Stimulated activated CD4-positive, alpha-beta T cell treated with anti-CD3 and anti-CD28 coated beads, Interleukin-15, amount 100 ng/mL, for 1 hour (primary cell): ENCODE measurements around the gene RGPD8.
"Not testable (repeated sequence)": the region's sequence is repeated elsewhere in the genome, so short reads cannot be mapped to it uniquely, and the experiment has no call there.

Source experiments
- DNase-seq, 2 donors: peaks; one replicate each; pipeline ENCODE4 v3.0.0-alpha.2; 2020; ENCODE audit warnings: low read depth in 1 of 2, low spot score in 1 of 2

Gene RGPD8

DNA sequence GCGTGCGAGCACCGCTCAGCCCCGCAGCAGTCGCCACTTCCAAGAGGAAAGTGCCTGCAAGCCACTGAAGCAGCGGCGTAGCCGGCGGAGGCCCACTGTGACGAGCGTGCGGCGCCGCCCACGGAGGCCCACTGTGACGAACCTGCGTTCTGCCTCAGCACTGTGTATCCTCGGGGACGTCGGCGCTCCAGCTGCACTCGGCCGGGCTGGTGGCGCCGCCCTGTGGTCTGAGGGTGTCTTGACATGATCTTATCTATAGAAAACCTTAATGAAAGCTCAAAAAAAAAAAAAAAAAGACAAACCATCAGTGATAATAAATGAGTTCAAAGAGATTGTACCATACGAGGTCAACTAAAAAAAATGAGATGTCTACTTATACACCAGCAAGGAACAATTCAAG lies at the start of gene RGPD8:
Gene RGPD8, minus strand, starts transcription at position 166 of the 400 bp plus-strand sequence. CDS start 192 bp downstream, outside the sequence.
- DNase-seq, result peak; percentile 67 to 79

DNA sequence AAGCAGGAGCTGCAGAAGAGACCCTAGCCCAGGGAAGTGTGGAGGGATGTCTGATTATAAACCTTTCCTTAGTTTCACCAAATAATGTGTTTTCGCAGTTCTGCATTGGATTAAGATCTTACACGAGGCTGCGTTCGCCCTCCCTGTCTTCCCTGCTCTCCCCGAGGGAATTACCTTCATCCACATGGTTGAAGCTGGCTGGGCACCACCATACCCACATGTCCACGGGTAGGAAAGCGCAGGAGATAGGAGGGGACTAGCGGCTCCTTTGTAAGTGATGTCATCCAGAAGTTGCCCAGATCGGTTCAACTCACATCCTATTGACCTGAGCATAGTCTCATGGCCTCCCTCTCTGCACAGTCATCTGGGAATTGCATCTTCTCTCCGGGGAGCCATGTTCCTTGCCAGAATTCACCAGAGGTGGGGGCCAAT lies 49.6 kb upstream of the RGPD8 start:
- no peak for DNase-seq

DNA sequence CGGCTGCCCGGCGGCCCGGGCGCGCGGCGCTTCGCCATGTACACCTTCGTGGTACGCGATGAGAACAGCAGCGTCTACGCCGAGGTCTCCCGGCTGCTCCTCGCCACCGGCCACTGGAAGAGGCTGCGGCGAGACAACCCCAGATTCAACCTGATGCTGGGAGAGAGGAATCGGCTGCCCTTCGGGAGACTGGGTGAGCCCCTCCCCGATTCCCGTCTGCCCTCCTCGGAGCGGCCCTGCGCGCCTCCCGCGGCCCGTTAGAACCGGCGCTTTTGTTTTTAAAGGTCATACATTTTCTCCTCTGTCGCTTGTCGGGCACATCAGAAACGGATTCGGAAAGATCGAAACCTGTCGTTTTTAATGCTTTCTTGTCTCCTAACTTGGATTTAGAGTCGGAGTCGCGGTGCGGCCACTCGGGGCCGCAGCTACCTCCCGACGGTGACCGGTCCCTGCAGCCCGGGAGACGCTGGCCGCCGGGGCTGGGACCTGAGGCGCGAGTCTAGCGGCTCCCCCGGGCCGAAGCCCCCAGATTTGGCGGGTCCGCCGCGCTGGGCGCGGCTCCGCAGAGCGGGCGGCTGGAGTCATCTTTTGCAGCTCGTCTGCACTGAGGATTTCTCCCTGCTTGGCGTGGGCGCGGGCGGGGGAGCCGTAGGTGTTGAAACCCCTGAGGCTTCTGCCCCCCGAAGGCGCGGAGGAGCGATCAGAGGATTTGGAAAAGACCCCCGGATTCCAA lies 49.0 kb upstream of the RGPD8 start:
- peak; percentile 5 to 23 for DNase-seq

DNA sequence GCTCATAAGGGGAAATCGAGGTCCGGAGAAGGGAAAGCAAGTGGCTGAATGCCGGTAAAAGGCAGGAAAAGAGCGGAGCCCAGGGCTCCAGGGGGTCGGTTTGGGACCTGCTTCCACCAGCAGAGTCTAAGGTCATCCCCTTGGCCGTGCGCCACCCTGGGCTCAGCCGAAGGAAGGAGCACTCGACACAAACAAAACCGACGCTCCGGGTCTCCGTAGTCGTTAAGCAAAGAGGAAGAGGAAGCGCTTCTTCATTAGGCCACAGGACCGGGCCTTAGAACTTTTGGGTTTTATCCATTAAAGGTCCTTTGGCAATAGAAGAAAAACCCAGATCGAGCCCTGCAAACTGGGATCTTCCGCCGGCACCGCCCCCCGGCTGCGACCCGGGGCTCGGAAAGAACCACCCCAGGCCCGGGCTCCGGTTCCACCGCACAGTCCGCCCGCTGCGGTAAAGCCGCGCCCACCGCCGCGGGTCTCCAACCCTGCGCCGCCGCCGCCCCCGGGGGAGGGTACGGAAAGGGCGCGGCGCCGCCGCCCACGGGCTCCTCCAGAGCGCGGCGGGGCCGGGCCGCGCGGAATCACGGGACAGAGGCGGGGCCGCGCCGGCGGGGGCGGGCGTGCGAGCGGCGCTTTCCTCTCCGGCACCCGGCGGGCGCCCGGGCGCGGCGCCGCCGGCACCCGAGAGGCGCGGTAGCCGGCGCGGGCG lies 48.2 kb upstream of the RGPD8 start, which contains the start of gene TTL:
Gene TTL, plus strand, starts transcription at position 629 of the 706 bp plus-strand sequence. CDS start 189 bp downstream, outside the sequence.
- DNase-seq, result peak; percentile 61 to 78

DNA sequence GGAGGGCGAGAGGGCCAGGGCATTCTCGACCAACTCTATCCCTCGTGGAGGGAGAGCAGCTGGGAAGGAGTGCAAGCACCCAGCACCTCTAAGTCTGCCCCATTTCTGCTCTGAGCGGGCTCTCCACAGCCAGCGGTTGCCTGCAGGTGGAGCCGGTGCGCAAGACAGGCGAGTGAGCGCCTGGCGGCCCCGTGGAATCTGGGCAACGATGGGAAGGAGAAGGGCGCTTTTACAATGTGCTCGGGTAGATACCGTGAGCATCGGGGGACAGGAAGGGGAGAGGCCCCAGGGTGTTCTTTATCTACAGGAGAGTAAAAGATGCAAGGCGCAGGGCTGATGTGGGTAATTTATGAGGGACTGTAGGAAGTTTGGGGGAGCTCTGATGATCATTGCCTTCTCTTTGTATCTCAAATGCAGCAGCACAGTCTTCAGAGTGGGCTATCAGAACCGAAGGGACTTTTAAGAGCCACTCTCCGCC lies 47.6 kb upstream of the RGPD8 start:
- peak; percentile 67 to 71 for DNase-seq

DNA sequence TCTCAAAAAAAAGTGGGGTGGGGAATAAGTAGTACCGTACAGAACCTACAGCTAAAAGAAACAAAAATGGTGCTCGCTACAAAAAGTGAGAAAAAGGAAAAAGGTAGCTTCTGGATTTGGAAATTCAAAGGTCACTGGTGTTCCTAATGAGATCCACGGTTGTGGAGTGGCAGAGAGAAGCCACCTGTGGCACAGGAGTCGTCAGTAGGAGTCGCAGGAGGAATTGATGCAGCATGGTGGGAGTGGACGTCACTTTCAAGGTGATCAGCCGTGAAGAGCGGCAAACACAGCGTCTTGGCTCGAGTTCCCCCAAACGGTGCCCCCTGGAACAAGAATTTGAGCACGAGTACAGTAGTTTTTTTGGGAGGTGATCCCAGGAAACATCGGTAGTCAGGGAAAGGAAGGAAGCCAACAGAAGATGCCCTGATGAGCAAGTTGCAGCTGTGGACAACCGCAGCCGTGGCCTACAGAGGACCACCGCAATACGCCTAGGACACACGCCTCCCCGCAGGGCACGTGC lies 47.1 kb upstream of the RGPD8 start:
- no peak for DNase-seq

DNA sequence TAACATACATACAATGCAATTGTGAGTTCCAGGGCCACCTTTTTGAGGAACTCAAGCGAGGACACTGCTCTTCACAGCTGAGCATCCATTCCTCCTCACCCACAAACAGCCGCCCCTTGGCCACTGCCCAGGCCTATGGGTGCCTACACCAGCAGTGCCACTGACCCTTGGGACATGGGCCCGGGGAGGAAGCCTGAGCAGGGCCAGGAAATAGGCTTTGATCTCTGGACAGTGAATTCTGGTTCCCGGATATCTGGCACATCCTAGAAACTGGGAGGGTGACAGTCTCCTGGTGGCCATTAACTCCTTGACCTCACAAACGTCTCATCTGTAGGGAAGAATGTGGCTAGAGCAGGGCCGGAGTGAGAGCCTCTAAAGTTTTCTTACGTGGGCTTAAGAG lies 43.0 kb upstream of the RGPD8 start:
- DNase-seq, result no peak

DNA sequence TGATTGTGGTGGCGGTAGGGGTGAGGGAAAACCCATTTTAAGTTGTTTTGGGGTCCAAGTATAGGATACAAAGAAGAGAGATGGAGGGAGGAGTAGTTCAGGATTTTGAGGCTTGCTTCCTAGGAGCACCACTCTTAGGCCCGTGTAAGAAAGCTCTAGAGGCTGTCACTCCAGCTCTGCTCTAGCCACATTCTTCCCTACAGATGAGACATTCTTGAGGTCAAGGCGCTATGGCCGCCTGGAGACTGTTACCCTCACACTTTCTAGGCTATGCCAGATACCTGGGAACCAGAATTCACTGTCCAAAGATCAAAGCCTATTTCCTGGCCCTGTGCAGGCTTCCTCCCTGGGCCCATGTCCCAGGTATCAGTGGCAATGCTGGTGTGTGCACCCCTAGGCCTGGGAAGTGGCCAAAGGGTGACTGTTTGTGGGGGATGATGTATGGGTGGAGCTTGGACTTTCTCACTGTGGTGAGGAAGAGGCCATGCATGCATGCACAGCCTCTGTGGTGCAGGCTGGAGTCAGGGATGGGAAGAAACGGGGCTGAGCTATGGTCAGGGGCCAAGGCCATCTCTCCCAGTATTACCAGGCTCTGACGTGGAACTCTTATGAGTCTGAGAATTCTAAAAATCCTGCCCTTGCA lies 41.5 kb upstream of the RGPD8 start:
- no peak for DNase-seq

DNA sequence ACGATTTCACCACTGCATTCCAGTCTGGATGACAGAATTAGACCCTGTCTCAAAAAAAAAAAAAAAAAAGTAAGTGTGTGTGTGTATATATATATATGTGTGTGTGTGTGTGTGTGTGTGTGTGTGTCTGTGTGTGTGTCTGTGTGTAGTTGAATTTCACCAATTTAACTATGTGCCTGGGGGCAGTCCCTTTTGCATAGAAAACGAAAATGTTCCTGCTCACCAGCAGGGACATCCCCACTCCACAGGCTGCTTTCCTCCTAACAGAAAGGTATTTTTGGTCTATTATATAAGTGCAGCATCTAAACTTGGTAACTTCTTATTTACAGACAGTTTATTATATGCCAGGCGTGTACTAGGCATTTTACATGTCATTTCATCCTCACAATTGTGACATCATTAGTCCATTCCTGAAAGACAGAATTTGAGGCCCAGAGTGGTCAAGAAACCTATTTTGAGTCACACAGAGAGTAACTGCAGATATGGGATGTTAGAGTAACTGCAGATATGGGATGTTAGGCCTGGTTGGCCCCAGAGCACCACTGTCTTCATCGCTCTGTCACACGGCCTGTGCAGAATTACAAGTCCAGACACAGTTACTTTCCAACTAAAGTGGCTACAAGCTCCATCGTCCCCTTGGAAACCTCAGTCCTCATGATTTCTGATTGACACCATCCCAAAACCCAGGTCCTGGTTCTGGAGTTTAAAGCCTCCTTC lies 39.3 kb upstream of the RGPD8 start:
- no peak for DNase-seq

DNA sequence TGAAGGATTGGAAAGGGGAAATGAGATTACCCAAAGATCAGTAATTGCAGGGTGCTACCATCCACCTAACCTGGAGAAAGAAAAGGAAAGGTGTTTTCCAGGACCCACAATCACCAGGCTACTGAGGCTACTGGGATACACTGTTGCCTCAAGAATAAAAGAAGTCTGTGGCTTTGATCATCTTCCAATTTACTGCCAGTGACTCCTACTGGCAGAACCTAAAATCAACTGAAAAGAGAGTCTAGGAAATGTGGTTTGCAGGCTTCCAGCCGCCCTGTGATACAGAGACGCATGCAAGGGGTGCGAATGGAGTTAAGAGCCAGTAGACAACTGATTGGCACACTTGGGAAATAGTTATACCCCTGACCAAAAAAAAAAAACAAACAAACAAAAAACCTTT lies 31.9 kb upstream of the RGPD8 start:
- DNase-seq, result no peak

DNA sequence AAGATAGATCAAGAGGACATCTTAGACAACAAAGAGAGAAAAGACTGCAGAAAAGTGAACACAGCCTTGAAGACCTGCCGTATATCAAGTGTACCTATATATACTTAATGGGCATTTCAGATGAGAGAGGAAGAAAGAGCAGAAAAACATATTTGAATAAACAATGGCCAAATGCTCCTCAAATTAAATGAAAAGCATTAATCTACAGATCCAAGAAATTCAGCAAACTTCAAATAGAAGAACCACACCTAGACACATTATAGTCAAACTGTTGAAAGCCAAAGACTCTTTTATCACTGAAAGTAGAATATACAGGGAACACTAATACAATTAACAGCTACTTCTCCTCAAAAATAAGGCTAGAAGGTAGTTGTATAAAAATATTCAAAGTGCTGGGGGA lies 29.8 kb upstream of the RGPD8 start:
- DNase-seq, result no peak

DNA sequence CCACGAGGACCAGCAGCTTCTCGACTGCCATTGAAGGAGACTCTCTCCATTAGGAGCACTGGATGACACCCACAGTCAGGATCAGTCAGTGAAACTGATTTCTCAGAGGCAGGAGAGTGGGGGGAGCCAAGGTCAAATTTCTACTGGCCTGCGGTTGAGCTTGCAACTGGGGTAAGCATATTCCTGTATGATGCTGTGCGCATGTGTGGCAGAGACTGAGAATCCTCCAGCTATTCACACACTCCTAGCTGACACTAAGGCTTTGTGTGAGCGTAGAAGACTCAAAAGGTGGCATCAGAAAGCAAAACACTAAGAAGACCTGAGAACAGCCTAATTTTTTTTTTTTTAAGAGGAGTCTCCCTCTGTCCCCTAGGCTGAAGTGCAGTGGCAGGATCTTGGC lies 28.7 kb upstream of the RGPD8 start:
- DNase-seq, result no peak

DNA sequence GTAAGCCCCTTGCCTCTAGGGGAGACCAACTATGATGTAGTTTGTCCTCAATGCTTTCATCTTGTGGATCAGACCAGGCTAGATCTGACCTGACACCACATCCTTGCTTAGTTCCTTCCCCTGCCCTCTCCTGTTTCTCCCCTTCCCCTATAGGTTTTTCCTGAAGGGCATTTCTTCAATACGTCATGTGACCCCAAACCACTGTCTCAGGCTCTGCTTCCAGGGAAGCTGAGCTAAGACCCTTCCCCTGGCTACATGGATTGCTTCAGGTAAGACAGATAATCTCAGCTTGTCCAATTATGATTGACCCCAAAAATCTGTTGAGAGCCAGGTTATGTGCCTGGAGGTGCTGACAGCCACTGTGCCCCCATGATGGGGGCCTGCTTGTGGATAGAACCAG lies 25.9 kb upstream of the RGPD8 start:
- no peak for DNase-seq

DNA sequence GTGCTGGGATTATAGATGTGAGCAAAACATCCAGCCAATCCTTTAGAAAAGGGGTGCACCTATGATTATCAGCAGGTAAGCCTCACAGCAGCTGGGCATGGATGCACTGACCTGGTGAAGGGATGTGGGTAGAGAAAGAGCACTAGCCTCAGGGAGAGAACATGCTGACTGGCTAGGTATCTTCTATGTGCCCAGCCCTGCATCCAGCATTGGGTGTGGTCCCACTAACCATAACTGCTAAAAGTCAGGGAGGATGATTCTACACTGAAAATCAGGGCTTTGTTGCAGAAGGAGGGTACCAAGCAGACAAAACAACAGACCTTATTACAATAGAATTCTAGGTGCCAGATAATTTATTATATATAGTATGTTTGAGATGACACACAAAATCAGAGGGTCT lies 21.1 kb upstream of the RGPD8 start:
- no peak for DNase-seq

DNA sequence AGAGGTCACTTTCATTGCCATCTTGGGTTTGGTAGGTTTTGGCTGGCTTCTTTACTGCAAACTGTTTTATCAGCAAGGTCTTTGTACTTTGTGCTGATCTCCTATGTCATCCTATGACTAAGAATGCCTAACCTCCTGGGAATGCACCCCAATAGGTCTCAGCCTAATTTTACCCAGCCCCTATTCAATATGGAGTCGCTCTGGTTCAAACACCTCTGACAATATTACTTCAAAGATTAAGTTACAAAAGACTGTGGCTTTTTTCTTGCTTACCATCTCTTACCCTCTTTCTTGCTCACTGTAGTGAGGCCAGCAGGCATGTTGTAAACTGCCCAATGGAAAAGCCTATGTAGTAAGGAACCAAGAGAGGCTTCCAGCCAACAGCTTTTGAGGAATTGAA lies 17.9 kb upstream of the RGPD8 start:
- no peak for DNase-seq

DNA sequence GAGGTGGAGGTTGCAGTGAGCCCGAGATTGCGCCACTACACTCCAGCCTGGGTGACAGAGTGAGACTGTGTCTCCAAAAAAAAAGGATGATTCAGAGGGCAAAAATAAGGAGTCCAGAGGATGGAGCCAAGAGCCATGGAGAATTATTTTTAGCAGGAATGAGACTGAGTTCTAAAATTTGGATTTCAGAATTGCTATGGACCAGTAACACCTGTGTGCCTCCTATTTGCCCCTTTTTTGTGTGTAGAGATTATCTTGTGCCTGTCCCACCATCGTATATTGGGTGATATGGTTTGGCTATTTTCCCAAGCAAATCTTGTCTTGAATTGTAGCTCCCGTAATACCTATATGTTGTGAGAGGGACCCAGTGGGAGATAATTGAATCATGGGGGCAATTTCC lies 16.4 kb upstream of the RGPD8 start:
- DNase-seq, result no peak

DNA sequence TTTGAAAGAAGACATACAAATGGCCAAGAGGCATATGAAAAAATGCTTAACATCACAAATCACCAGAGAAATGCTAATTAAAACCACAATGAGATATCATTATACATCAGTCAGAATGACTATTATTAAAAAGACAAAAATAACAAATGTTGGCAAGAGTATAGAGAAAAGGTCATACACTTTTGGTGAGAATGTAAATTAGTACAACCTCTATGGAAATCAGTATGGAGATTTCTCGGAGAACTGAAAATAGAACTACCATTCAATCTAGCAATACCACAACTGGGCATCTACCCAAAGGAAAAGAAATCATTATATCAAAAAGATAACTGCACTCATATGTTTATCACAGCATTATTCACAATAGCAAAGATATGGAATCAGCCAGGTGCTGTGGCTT lies 10.8 kb upstream of the RGPD8 start:
- DNase-seq, result not testable (repeated sequence)

DNA sequence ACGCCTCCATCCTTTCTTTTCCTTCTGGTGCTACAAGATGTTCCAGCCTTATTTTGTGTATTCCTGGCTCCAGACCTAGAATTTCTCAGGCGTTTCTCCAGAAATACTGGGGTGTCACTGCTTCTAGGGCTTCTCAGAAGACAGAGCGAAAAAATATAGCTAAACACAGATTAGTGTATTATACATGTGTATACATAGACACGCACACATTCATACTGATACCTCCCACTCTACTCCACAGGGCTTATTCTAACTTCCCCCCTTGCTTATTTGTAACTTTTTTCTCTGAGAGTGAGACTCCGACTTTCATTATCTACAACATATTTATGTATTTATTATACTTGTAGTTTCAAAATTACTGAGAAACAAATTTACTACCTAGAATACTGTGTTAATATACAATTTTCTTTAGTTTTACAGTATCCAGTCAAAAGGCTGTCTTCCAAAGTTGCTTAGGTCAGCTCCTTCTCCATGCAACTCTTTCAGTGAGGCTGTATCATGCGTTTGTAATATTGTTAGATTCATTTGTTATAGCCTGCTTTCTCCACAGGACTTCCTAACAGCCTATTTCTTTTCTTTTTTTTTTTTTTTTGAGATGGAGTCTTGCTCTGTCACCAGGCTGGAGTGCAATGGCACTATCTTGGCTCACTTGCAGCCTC lies 5.3 kb upstream of the RGPD8 start:
- not testable (repeated sequence) for DNase-seq

DNA sequence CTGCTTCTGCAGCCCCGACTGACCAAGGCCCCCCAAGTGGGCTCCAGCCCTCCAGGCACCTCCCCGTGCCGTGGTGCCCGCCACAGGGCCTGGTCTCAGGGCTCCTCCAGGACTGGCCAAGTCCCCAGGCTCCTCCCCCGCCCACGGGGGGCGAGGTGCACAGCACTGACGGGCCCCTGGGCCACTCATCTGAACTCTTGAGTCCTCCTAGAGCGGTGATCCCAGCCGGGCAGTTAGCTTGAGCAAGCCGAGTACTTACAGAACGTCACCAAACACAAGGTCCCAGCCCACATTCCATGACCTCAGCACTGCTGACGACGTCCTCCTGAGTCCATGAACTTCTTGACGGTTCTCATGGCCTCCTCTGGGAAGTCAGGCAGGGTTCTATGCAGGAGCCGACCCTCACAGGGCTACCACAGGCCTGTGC lies 4.0 kb upstream of the RGPD8 start:
- not testable (repeated sequence) for DNase-seq

DNA sequence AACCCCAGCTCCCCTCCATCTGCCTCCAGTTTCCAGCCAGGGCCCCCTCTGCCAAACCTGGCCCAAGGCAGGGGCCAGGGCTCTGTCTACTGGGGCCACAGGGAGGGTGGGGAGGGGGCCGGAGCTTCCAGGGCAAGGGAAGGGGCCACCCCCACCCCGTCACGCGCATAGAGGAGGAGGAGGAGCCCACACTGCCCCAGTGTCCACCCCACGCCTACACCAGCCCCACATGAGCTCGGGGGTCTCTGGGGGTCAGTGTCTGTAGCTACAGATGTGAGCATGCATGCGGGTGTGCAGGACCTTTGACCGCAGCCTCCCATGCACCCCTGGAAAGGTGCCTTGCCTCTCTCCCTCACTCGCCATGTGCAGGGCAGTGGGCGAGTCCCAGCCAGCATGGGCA lies 3.5 kb upstream of the RGPD8 start:
- DNase-seq, result not testable (repeated sequence)
